Thymus (tissue), 11 donors: ENCODE results near the gene EVI5L. TPM values are rescaled to one million over a fixed set of nuclear protein-coding genes. Genes with fewer than 3 reads are reported as not detected.

Source experiments
- DNase-seq, 9 donors: peaks; one replicate each; pipeline ENCODE4 v3.0.0-alpha.2; 2013; ENCODE audit warnings: low spot score in 9 of 9, low read depth in 6 of 9, missing footprints in 1 of 9
- H3K27ac ChIP-seq, 2 donors: one replicate each; pipeline ENCODE4 v1.5.1; 2013; ENCODE audit warnings: control low read depth in 1 of 2, low read depth in 1 of 2, low read length in 1 of 2, mild to moderate bottlenecking in 1 of 2, moderate library complexity in 1 of 2
- H3K27me3 ChIP-seq, 2 donors: one replicate each; pipeline ENCODE4 v1.5.1; 2013; ENCODE audit warnings: low read length in 1 of 2; ENCODE audit not compliant: control insufficient read depth in 2 of 2, insufficient read depth in 1 of 2
- H3K36me3 ChIP-seq, 2 donors: one replicate each; pipeline ENCODE4 v1.5.1; 2013; ENCODE audit warnings: low read length in 1 of 2, mild to moderate bottlenecking in 1 of 2, moderate library complexity in 1 of 2; ENCODE audit not compliant: control insufficient read depth in 2 of 2, insufficient read depth in 2 of 2
- H3K4me1 ChIP-seq, 2 donors: one replicate each; pipeline ENCODE4 v1.5.1; 2013; ENCODE audit warnings: low read length in 2 of 2; ENCODE audit not compliant: control insufficient read depth in 2 of 2, insufficient read depth in 2 of 2
- H3K4me3 ChIP-seq, 2 donors: one replicate each; pipeline ENCODE4 v1.5.1; 2013; ENCODE audit warnings: low read length in 2 of 2, control low read depth in 1 of 2, mild to moderate bottlenecking in 1 of 2
- H3K9me3 ChIP-seq, 2 donors: one replicate each; pipeline ENCODE4 v1.5.1; 2013; ENCODE audit warnings: low read length in 1 of 2, mild to moderate bottlenecking in 1 of 2; ENCODE audit not compliant: control insufficient read depth in 2 of 2, insufficient read depth in 1 of 2
- WGBS: extraction: QIAGEN DNeasy Blood & Tissue Kit; methylation state at CpG from one replicate; pipeline ENCODE4 v1.1.7; 2013; 5-methylcytosine and 5-hydroxymethylcytosine counted together
- polyA plus RNA-seq: library from polyadenylated mRNA; stranded (reverse); fragments of 200-250 nt; gene quantifications from one replicate; pipeline ENCODE4 v1.2.3, GENCODE V29; 2013
- total RNA-seq: library from RNA; stranded (reverse); fragments of 120-200 nt; gene quantifications from one replicate; pipeline ENCODE4 v1.2.4, GENCODE V29; 2013
- donor health status: healthy.

The EVI5L gene
- total and polyA plus RNA-seq, 2 donors = 4.9 to 7.6 TPM

- peak overlapping the region in 1 of 2 donors; percentile 77 for H3K27ac ChIP-seq
- H3K4me3 ChIP-seq = peak overlapping the region; percentile 59 to 63
- H3K27me3 ChIP-seq = peaks cover 0 to 9% of the 10 kb centered on the region in 2 donors
- H3K4me1 ChIP-seq = peaks cover 13 to 25% of the 10 kb centered on the region in 2 donors
- WGBS = 25% methylated on average over 20 of the region's 20 CpGs
- H3K36me3 ChIP-seq = peaks cover 4 to 16% of the 10 kb centered on the region in 2 donors
- peaks cover 0 to 5% of the 10 kb centered on the region in 2 donors for H3K9me3 ChIP-seq
- DNase-seq = no peak
Measured at GRCh38 chr19:7902796-7903243, 72.8 kb downstream of the EVI5L start.

GRCh38 chr19:7903244-7904073, 73.4 kb downstream of the EVI5L start, which contains the start of gene MAP2K7:
TSS of gene MAP2K7 (plus strand) at chr19:7903877. CDS start at chr19:7903945, 68 bp downstream.
- DNase-seq = peak; percentile 98 to 100 (median 99)
- Histone ChIP-seq H3K4me1 (peaks cover 13 to 25% of the 10 kb centered on the region in 2 donors), H3K27me3 (peaks cover 0 to 9% of the 10 kb centered on the region in 2 donors), H3K36me3 (peaks cover 7 to 22% of the 10 kb centered on the region in 2 donors), H3K27ac (peak within 1 kb of the TSS; percentile 89 to 95), H3K4me3 (peak within 1 kb of the TSS; percentile 59 to 79), H3K9me3 (peaks cover 0 to 5% of the 10 kb centered on the region in 2 donors)
- under 1% methylated on average over 89 of the region's 89 CpGs for WGBS

DNA sequence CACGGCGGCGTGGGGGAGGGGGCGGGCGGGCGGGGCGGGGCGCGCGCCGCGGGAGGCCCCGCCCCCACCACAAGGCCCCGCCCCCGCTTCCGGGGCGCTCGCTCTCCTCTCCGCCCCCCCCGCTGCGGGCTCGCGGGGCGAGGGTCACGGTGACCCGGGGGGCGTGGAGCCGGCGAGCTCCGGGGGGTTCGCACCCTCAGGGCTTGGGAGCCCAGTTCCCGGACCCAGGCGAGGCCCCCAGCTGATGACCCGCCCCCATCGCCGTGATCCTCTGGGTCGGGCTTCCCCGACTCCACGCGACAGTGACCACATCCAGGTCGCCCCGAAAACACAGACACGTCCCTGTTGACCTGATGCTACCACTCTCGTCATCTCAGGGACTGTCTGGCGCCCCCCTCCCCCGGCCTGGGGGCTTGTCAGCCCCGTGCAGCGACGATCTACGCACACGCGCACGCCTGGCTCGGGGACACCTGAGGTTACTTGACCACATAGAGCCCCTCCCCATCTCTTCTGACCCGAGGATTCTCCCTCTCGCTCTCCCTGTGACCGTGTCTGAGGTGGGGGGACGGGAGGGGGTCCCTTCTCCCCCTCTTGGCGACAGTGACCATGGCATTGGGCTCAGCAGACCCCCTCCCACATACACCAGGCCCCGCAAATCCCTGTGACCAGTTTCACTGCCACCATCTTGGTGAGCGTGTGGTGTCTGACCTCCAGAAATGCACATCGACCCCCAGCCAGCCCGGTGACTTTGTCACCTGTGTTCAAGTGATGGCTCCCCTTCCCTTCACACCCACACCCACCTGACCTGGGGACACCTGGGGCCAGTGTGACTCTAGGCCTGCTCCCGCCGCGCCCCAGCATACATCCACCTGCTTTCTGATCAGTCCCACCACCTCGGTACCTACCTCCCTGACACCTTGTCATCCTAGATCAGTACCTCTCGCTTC, 74.3 kb downstream of the EVI5L start:
- peaks cover 0 to 9% of the 10 kb centered on the region in 2 donors for H3K27me3 ChIP-seq
- H3K27ac ChIP-seq = peak overlapping the region; percentile 89 to 95
- peak in 3 of 9 donors; percentile 44 to 64 (median 60) for DNase-seq
- 14% methylated on average over 68 of the region's 68 CpGs for WGBS
- peaks cover 0 to 5% of the 10 kb centered on the region in 2 donors for H3K9me3 ChIP-seq
- H3K4me3 ChIP-seq = peak overlapping the region; percentile 59 to 79
- H3K36me3 ChIP-seq = peaks cover 13 to 26% of the 10 kb centered on the region in 2 donors
- H3K4me1 ChIP-seq = peaks cover 13 to 25% of the 10 kb centered on the region in 2 donors

DNA sequence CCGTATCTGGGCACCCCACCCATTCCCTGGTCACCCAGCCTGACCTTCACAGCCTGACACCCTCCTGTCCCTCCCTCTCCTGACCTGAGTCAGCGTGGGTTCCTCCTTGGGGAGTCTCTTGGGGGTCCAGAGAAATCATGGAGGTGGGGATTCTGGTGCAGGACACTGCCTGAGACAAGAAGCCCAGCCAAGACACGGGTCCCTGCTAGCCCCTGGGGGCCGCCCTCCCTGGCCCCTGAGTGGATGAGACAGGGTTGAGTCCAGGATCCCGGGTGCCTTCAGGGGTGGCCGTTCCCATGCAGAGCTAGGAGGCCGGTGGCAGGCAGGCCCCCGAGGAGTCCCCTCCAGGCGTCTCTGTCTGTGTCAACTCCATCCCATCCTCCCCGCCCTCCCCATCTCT, 75.2 kb downstream of the EVI5L start:
- Histone ChIP-seq H3K36me3 (peaks cover 21 to 35% of the 10 kb centered on the region in 2 donors), H3K4me3 (no peak overlapping the region), H3K9me3 (peaks cover 0 to 5% of the 10 kb centered on the region in 2 donors), H3K27ac (no peak overlapping the region), H3K4me1 (peaks cover 13 to 25% of the 10 kb centered on the region in 2 donors), H3K27me3 (peaks cover 0 to 9% of the 10 kb centered on the region in 2 donors)
- 91% methylated on average over 10 of the region's 10 CpGs for WGBS
- DNase-seq = no peak

- H3K4me1 ChIP-seq = peaks cover 13 to 25% of the 10 kb centered on the region in 2 donors
Measured at GRCh38 chr19:7905859-7906258, 75.8 kb downstream of the EVI5L start.

DNA sequence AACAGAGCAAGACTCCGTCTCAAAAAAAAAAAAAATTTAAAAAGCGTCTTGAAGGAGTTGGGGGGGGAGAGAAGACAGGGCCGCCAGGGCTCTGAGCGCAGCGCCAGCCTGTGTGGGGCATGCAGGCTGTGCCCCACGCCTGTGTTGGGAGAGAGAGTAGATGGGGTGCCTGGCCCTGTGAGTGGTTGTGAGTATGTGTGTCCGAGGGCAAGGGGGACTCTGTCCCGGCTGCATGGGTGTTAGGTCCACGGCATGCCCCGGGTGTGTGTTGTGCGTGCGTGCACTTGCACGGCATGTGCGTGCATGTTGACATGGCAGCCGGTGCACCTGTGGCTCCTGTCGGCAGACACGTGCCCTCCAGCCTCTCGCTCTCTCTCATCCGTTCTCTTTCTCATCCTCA, 77.1 kb downstream of the EVI5L start:
- peaks cover 39 to 54% of the 10 kb centered on the region in 2 donors for H3K36me3 ChIP-seq
- 96% methylated on average over 19 of the region's 19 CpGs for WGBS
- no peak overlapping the region for H3K27ac ChIP-seq
- H3K4me1 ChIP-seq = peaks cover 13 to 25% of the 10 kb centered on the region in 2 donors
- H3K4me3 ChIP-seq = no peak overlapping the region
- H3K9me3 ChIP-seq = peaks cover 0 to 5% of the 10 kb centered on the region in 2 donors
- DNase-seq = no peak
- peaks cover 0 to 6% of the 10 kb centered on the region in 2 donors for H3K27me3 ChIP-seq

More at GRCh38 chr19:7905859-7906258, 75.8 kb downstream of the EVI5L start:
- no peak for DNase-seq
- H3K9me3 ChIP-seq = peaks cover 0 to 5% of the 10 kb centered on the region in 2 donors
- no peak overlapping the region for H3K4me3 ChIP-seq
- H3K27me3 ChIP-seq = peaks cover 0 to 6% of the 10 kb centered on the region in 2 donors
- WGBS = 93% methylated on average over 10 of the region's 10 CpGs
- H3K36me3 ChIP-seq = peaks cover 27 to 41% of the 10 kb centered on the region in 2 donors
- H3K27ac ChIP-seq = no peak overlapping the region

DNA sequence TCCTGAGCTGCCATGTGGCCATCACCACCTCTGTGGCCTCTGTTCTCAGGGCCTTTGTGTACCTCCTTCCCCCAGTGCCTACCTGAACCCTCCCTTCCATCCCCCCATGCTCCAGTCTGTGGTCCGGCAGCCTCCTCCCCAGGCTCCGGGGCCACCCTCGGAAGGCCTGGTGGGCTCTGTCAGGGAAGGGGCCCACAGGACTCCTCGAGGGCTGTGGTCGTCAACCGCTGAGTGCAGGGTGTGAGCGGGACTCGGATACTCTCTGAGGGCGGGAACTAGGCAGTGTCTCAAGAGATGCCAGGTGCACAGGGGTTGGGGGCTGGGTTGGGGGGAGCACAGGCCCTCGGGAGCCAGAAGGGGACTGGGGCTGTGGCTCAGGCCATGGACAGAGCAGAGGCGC, 77.5 kb downstream of the EVI5L start:
- Histone ChIP-seq H3K4me3 (no peak overlapping the region), H3K9me3 (peaks cover 1 to 5% of the 10 kb centered on the region in 2 donors), H3K27me3 (peaks cover 0 to 6% of the 10 kb centered on the region in 2 donors), H3K36me3 (peaks cover 43 to 58% of the 10 kb centered on the region in 2 donors), H3K4me1 (peaks cover 13 to 23% of the 10 kb centered on the region in 2 donors), H3K27ac (no peak overlapping the region)
- no peak for DNase-seq
- 96% methylated on average over 11 of the region's 11 CpGs for WGBS

GRCh38 chr19:7908078-7908699, 78.2 kb downstream of the EVI5L start:
- H3K9me3 ChIP-seq = peaks cover 1 to 2% of the 10 kb centered on the region in 2 donors
- no peak overlapping the region for H3K27ac ChIP-seq
- peaks cover 9 to 17% of the 10 kb centered on the region in 2 donors for H3K4me1 ChIP-seq
- H3K36me3 ChIP-seq = peaks cover 49 to 65% of the 10 kb centered on the region in 2 donors
- peaks cover 0 to 3% of the 10 kb centered on the region in 2 donors for H3K27me3 ChIP-seq
- no peak overlapping the region for H3K4me3 ChIP-seq
- WGBS = 95% methylated on average over 14 of the region's 14 CpGs
- no peak for DNase-seq
